H54 (cell line): ENCODE data around the gene FAM151A.
"Not testable (repeated sequence)": the region's sequence is repeated elsewhere in the genome, so short reads cannot be mapped to it uniquely, and the experiment has no call there.

ENCODE experiments used
- DNase-seq: peaks from one replicate; pipeline ENCODE4 v3.0.0; 2011; ENCODE audit warnings: low spot score, mixed read lengths; ENCODE audit not compliant: insufficient read length
- FAIRE-seq: peaks from 3 replicates; lab custom pipeline; 2011; peaks lifted over from hg19 to GRCh38; lab: Jason Lieb, UNC
- POLR2A ChIP-seq: IDR thresholded peaks from 2 replicates; pipeline ENCODE4 v1.6.1; 2011; ENCODE audit warnings: low read depth, mild to moderate bottlenecking, low read length

FAM151A gene

DNA sequence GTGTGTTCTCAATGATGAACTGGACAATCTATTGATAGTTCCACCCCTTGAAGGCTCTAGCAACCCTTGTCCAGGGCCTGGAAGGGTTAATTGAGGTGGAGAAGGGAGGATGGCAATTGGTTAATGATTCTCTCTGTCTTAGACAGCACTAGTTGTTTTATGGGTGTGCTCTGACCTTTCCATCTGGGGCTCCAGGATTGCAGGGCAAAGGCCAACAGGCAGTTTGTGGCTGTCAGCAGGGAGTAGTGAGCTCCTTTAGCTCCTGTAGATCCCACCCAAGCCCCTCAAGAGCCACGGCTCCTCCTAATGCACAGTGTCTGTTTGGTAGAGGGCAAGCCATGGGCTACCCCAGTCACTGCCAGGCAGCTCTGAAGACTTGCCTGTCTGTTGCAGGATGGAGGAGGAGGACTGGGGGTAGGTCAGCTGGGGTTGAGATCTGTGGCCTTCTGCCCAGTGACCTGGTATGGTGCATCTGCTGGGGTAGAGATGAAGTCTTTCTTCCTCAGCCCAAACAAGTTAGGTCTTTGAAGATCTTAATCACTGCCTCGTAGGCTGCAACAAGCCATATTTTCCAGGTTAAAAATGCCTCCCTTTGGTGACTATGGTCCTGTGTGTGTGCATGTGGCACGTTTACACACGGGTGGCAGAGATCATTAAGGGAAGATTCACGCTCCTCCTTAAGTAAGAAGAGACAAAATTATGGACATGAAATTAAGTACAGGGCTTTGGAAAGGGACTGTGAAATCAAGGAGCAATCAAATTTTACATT, 26.0 kb upstream of the FAM151A start:
- DNase-seq = no peak
- no peak for FAIRE-seq
- no peak for TF ChIP-seq POLR2A

GRCh38 chr1:54645806-54646676, 22.7 kb upstream of the FAM151A start:
- DNase-seq (no peak), FAIRE-seq (no peak)
- no peak for TF ChIP-seq POLR2A

DNA sequence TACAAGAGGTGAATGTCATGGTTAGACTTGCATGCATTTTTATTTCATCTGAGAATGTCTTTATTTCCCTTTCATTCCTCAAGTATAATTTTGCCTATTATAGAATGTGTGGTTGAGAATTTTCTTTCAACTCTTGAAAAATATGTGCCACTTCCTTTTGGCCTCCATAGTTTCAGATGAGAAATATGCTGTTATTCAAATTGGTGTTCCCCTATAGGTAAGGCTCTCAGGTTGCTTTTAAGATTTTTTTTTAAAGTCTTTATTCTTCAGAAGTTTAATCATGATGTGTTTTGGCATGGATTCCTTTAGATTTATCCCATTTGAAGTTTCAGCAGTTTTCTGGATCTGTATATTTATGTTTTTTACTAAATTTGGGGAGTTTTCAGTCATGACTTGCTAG, 20.4 kb upstream of the FAM151A start:
- no peak for DNase-seq
- no peak for FAIRE-seq
- no peak for TF ChIP-seq POLR2A

- no peak for TF ChIP-seq POLR2A
- FAIRE-seq (no peak), DNase-seq (no peak)
Measured at GRCh38 chr1:54640863-54641836, 17.8 kb upstream of the FAM151A start, which contains the start of gene MROH7. MROH7 (plus strand) TSS chr1:54641786; CDS start chr1:54652927, 11,141 bp downstream.

DNA sequence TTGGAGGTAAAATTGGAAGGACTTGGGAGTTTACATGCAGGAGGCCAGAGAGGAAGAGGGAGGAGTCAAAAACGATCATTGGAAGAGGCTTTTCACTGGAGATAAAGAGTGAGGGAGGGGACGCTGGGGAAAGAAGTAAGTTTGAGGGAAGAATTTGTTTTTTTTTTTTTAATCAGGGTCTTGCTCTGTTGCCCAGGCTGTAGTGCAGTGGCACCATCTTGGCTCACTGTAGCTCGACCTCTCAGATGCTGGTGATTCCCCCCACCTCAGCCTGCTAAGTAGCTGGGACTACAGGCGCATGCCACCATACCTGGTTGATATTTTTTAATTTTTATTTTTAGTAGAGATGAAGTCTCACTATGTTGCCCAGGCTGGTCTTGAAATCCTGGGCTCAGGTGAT, 17.0 kb upstream of the FAM151A start:
- TF ChIP-seq POLR2A = no peak
- FAIRE-seq (no peak), DNase-seq (no peak)

DNA sequence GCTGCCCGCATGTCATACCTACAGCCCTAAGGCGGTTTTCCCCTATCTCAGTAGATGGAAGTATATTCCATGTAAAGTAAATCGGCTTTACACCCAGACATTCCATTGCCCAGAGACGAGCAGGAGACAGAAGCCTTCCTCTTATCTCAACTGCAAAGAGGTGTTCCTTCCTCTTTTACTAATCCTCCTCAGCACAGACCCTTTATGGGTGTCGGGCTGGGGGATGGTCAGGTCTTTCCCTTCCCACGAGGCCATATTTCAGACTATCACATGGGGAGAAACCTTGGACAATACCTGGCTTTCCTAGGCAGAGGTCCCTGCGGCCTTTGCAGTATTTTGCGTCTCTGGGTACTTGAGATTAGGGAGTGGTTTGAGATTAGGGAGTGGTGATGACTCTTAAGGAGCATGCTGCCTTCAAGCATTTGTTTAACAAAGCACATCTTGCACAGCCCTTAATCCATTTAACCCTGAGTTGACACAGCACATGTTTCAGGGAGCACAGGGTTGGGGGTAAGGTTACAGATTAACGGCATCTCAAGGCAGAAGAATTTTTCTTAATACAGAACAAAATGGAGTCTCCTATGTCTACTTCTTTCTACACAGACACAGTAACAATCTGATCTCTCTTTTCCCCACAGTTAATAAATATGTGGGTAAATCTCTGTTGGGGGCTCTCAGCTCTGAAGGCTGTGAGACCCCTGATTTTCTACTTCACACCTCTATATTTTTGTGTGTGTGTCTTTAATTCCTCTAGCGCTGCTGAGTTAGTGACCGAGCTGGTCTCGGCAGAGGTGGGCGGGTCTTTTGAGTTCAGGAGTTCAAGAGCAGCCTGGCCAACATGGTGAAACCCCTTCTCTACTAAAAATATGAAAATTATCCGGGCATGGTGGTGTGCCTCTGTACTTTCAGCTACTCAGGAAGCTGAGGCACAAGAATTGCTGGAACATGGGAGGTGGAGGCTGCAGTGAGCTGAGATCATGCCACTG, 13.4 kb upstream of the FAM151A start:
- not testable (repeated sequence) for FAIRE-seq, DNase-seq

GRCh38 chr1:54635804-54636203, 12.5 kb upstream of the FAM151A start:
- FAIRE-seq, DNase-seq: not testable (repeated sequence)

GRCh38 chr1:54627196-54627595, 3.9 kb upstream of the FAM151A start:
- TF ChIP-seq POLR2A = no peak
- FAIRE-seq (no peak), DNase-seq (no peak)

- no peak for FAIRE-seq
- no peak for DNase-seq
- TF ChIP-seq POLR2A = no peak
Measured at GRCh38 chr1:54624466-54625464, 1.4 kb upstream of the FAM151A start.

- TF ChIP-seq POLR2A = no peak
- FAIRE-seq = no peak
- DNase-seq = no peak
Measured at GRCh38 chr1:54619749-54620148, 3.6 kb downstream of the FAM151A start.

- DNase-seq (no peak), FAIRE-seq (no peak)
- no peak for TF ChIP-seq POLR2A
Measured at GRCh38 chr1:54615531-54616279, 7.6 kb downstream of the FAM151A start.
